ENCODE results near the gene INPP5A. TPM values are rescaled to one million over a fixed set of nuclear protein-coding genes. Genes with fewer than 3 reads are reported as not detected.

INPP5A gene
- total RNA-seq, 6 experiments from 2014 or later, result 58.9 to 64.6 (median 63.8) TPM

GRCh38 chr10:132616170-132616995 lies 78.8 kb downstream of the INPP5A start:
- H3K27me3 Mint-ChIP-seq (ENCODE audit: insufficient read depth), result no peaks in the 10 kb centered on the region
- H3K4me3 Mint-ChIP-seq, result no peak overlapping the region
- H3K36me3 Mint-ChIP-seq (ENCODE audit: low read depth), result peaks cover 29% of the 10 kb centered on the region
- H3K4me1 Mint-ChIP-seq (ENCODE audit: low read depth), result peaks cover 10% of the 10 kb centered on the region; the same call in 1 of the 2 replicates
- H3K9me3 Mint-ChIP-seq, result peaks cover 7% of the 10 kb centered on the region; the same call in 1 of the 2 replicates
- no peak for TF ChIP-seq CTCF (IDR thresholded peaks at IDR 0.05)
- H3K27ac Mint-ChIP-seq, result no peak overlapping the region
- no peak for DNase-seq

DNA sequence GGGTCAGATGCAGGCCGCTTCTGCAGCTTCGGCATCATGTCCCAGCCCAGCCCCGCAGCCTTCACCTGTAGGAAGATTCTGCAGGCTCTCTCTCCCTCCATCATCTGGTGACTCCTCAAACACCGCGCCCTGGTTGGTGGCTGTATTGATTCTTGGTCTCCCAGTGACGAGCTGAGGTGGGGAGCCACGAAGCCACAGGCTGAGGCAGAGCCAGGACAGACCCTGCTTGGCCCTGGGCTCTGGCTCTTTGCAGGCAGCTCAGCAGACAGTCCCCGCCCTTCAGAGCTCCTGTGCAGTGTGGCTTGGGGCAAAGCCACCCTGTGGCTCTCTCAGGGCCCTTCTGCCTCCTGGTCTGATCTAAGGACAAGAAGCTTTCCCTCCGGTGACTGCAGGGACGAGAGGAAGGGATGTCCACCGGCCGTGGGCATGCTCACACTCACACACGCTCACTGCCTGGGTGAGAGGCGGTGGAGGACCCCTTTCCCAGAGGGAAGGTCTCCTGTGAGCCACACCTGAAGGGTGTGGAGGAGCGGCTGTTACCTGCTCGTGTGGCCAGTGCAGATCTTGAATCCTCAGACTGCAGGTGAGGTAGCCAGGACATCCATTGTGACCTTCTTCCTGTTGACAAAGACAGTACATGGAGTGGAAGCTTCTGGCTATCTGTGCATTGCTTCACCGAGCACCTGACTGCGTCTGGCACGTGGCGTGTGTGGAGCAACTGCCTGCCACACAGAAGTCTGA lies 79.6 kb downstream of the INPP5A start:
- TF ChIP-seq CTCF (IDR thresholded peaks at IDR 0.05), result no peak
- no peak overlapping the region for H3K4me3 Mint-ChIP-seq
- DNase-seq, result no peak
- H3K4me1 Mint-ChIP-seq (ENCODE audit: low read depth), result peaks cover 10% of the 10 kb centered on the region; the same call in 1 of the 2 replicates
- H3K27ac Mint-ChIP-seq, result no peak overlapping the region
- no peaks in the 10 kb centered on the region for H3K27me3 Mint-ChIP-seq (ENCODE audit: insufficient read depth)
- peaks cover 13% of the 10 kb centered on the region; the same call in 1 of the 2 replicates for H3K9me3 Mint-ChIP-seq
- peaks cover 35% of the 10 kb centered on the region for H3K36me3 Mint-ChIP-seq (ENCODE audit: low read depth)

GRCh38 chr10:132617737-132618052 lies 80.1 kb downstream of the INPP5A start:
- H3K4me1 Mint-ChIP-seq (ENCODE audit: low read depth), result peaks cover 10% of the 10 kb centered on the region; the same call in 1 of the 2 replicates
- H3K9me3 Mint-ChIP-seq, result peaks cover 13% of the 10 kb centered on the region; the same call in 1 of the 2 replicates
- H3K27ac Mint-ChIP-seq, result no peak overlapping the region
- DNase-seq, result no peak
- peaks cover 35% of the 10 kb centered on the region for H3K36me3 Mint-ChIP-seq (ENCODE audit: low read depth)
- no peaks in the 10 kb centered on the region for H3K27me3 Mint-ChIP-seq (ENCODE audit: insufficient read depth)
- TF ChIP-seq CTCF (IDR thresholded peaks at IDR 0.05), result no peak
- H3K4me3 Mint-ChIP-seq, result no peak overlapping the region

DNA sequence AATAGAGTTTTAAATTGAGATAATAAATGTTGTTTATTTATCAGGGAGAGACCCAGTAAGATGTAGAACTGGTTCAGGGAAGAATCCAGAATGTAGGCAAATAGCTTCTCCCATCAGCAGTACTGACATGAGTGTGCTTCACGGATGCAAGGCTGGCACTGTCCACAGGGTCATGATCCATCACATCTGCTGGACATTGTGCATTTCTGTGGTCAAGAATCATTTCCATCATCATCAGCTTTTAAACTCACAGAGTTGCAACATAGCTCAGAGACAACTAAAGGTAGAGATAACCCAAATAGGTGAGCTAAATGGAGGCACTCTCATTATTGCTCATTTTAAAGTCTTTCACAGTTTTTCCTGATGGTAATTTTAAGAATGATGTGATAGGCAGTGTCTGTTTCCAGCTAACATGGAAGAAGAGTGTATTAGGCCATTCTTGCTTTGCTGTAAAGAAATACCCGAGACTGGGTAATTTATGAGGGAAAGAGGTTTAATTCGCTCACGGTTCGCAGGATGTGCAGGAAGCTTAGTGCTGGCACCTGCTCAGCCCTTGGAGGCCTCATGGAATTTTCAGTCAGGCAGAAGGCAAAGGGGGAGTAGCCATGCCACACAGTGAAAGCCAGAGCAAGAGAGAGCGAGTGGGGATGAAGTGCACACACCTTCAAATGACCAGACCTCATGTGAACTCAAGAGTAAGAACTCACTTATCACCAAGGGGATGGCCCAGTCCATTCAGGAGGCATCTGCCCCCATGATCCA lies 80.8 kb downstream of the INPP5A start:
- peaks cover 35% of the 10 kb centered on the region for H3K36me3 Mint-ChIP-seq (ENCODE audit: low read depth)
- no peak for TF ChIP-seq CTCF (IDR thresholded peaks at IDR 0.05)
- H3K27me3 Mint-ChIP-seq (ENCODE audit: insufficient read depth), result no peaks in the 10 kb centered on the region
- H3K4me3 Mint-ChIP-seq, result no peak overlapping the region
- H3K4me1 Mint-ChIP-seq (ENCODE audit: low read depth), result peaks cover 10% of the 10 kb centered on the region; the same call in 1 of the 2 replicates
- peaks cover 13% of the 10 kb centered on the region; the same call in 1 of the 2 replicates for H3K9me3 Mint-ChIP-seq
- DNase-seq, result no peak
- H3K27ac Mint-ChIP-seq, result no peak overlapping the region

GRCh38 chr10:132619927-132620326 lies 82.3 kb downstream of the INPP5A start:
- Mint-ChIP-seq H3K27me3 (ENCODE audit: insufficient read depth) (no peaks in the 10 kb centered on the region; the same call in 1 of the 2 replicates), H3K4me1 (ENCODE audit: low read depth) (peaks cover 10% of the 10 kb centered on the region; the same call in 1 of the 2 replicates), H3K9me3 (peaks cover 13% of the 10 kb centered on the region; the same call in 1 of the 2 replicates), H3K4me3 (no peak overlapping the region), H3K27ac (no peak overlapping the region), H3K36me3 (ENCODE audit: low read depth) (peaks cover 35% of the 10 kb centered on the region)
- no peak for TF ChIP-seq CTCF (IDR thresholded peaks at IDR 0.05)
- DNase-seq, result no peak
